Measurements from ENCODE around the gene CPNE6.

DNA sequence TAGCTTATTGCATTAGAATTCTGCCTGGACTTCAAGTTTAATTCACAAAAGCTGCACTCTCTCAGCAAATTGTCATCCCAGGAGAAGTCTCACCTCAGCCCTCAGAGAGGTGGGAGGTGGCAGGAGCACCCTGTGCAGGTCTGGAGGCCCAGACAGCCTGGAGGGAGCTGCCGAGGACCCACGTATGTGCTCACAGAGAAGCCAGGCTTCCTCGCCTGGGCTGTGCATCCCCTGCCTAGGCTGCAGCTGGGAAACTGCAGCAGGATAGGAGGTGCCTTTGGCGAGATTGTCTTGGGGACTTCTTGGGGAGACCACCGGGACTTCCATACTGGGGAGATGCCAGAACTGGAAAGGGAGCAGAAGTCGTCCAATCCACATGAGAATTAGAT is 8.8 kb downstream of the CPNE6 start:
- no peak for TF ChIP-seq EZH2 (IDR thresholded peaks at IDR 0.05; ENCODE audit: low read length)
- TF ChIP-seq, protein P1, sequence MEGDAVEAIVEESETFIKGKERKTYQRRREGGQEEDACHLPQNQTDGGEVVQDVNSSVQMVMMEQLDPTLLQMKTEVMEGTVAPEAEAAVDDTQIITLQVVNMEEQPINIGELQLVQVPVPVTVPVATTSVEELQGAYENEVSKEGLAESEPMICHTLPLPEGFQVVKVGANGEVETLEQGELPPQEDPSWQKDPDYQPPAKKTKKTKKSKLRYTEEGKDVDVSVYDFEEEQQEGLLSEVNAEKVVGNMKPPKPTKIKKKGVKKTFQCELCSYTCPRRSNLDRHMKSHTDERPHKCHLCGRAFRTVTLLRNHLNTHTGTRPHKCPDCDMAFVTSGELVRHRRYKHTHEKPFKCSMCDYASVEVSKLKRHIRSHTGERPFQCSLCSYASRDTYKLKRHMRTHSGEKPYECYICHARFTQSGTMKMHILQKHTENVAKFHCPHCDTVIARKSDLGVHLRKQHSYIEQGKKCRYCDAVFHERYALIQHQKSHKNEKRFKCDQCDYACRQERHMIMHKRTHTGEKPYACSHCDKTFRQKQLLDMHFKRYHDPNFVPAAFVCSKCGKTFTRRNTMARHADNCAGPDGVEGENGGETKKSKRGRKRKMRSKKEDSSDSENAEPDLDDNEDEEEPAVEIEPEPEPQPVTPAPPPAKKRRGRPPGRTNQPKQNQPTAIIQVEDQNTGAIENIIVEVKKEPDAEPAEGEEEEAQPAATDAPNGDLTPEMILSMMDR (optimal IDR thresholded peaks at IDR 0.05 in 1 of 3, IDR thresholded peaks at IDR 0.05 in 1 of 3, conservative IDR thresholded peaks at IDR 0.05 in 1 of 3; ENCODE audit: extremely low read depth in 1 of 3, insufficient read depth in 2 of 3, low read length in 3 of 3), result no peak
